Duodenal mucosa (tissue), 2 donors: Measurements from ENCODE around the gene CTBP2.
A peak's percentile ranks its signal among the peaks of the same experiment; 100 is the strongest.

Experiments used
- H3K27ac ChIP-seq: one replicate; pipeline ENCODE4 v1.7.0; 2013; ENCODE audit warnings: low read depth, low read length
- H3K27me3 ChIP-seq, 2 donors: one replicate each; pipeline ENCODE4 v1.7.0; 2013; ENCODE audit warnings: low read length in 2 of 2, control low read depth in 1 of 2; ENCODE audit not compliant: insufficient read depth in 2 of 2, control insufficient read depth in 1 of 2
- H3K36me3 ChIP-seq, 2 donors: one replicate each; pipeline ENCODE4 v1.7.0; 2013; ENCODE audit warnings: low read length in 2 of 2, control low read depth in 1 of 2; ENCODE audit not compliant: insufficient read depth in 2 of 2, control insufficient read depth in 1 of 2
- H3K4me1 ChIP-seq, 2 donors: one replicate each; pipeline ENCODE4 v1.7.0; 2013; ENCODE audit warnings: low read length in 2 of 2, control low read depth in 1 of 2; ENCODE audit not compliant: insufficient read depth in 2 of 2, control insufficient read depth in 1 of 2
- H3K4me3 ChIP-seq, 2 donors: one replicate each; pipeline ENCODE4 v1.7.0; 2013; ENCODE audit warnings: low read length in 2 of 2, low read depth in 1 of 2
- H3K9ac ChIP-seq, 2 donors: one replicate each; pipeline ENCODE4 v1.7.0; 2013; ENCODE audit warnings: low read length in 2 of 2, low read depth in 1 of 2
- H3K9me3 ChIP-seq, 2 donors: one replicate each; pipeline ENCODE4 v1.7.0; 2013; ENCODE audit warnings: low read length in 2 of 2, control low read depth in 1 of 2; ENCODE audit not compliant: control insufficient read depth in 1 of 2

The CTBP2 gene

GRCh38 chr10:125144693-125145623 lies 15.4 kb downstream of the CTBP2 start:
- no peak overlapping the region for H3K4me3 ChIP-seq
- peaks cover 55 to 60% of the 10 kb centered on the region in 2 donors for H3K4me1 ChIP-seq
- no peaks in the 10 kb centered on the region for H3K9me3 ChIP-seq
- peak overlapping the region; percentile 10 for H3K27ac ChIP-seq
- peaks cover 3 to 7% of the 10 kb centered on the region in 2 donors for H3K36me3 ChIP-seq
- H3K9ac ChIP-seq = peak overlapping the region in 1 of 2 donors; percentile 3
- no peaks in the 10 kb centered on the region for H3K27me3 ChIP-seq

- Histone ChIP-seq H3K27ac (no peak overlapping the region), H3K27me3 (no peaks in the 10 kb centered on the region), H3K36me3 (peaks cover 3 to 7% of the 10 kb centered on the region in 2 donors), H3K9me3 (no peaks in the 10 kb centered on the region), H3K4me1 (peaks cover 47 to 54% of the 10 kb centered on the region in 2 donors), H3K4me3 (no peak overlapping the region), H3K9ac (no peak overlapping the region)
Measured at GRCh38 chr10:125144206-125144605, 16.2 kb downstream of the CTBP2 start.

GRCh38 chr10:125142946-125143345 lies 17.4 kb downstream of the CTBP2 start:
- H3K27me3 ChIP-seq = no peaks in the 10 kb centered on the region
- H3K27ac ChIP-seq = no peak overlapping the region
- peaks cover 44 to 51% of the 10 kb centered on the region in 2 donors for H3K4me1 ChIP-seq
- peaks cover 3 to 7% of the 10 kb centered on the region in 2 donors for H3K36me3 ChIP-seq
- no peak overlapping the region for H3K9ac ChIP-seq
- no peaks in the 10 kb centered on the region for H3K9me3 ChIP-seq
- no peak overlapping the region for H3K4me3 ChIP-seq

- no peaks in the 10 kb centered on the region for H3K27me3 ChIP-seq
- peaks cover 44 to 51% of the 10 kb centered on the region in 2 donors for H3K4me1 ChIP-seq
- no peak overlapping the region for H3K27ac ChIP-seq
- no peak overlapping the region for H3K9ac ChIP-seq
- peaks cover 3 to 7% of the 10 kb centered on the region in 2 donors for H3K36me3 ChIP-seq
- no peak overlapping the region for H3K4me3 ChIP-seq
- H3K9me3 ChIP-seq = no peaks in the 10 kb centered on the region
Measured at GRCh38 chr10:125141860-125142484, 18.4 kb downstream of the CTBP2 start.

GRCh38 chr10:125141150-125141859 lies 19.1 kb downstream of the CTBP2 start:
- peaks cover 48 to 52% of the 10 kb centered on the region in 2 donors for H3K4me1 ChIP-seq
- H3K36me3 ChIP-seq = peaks cover 3 to 7% of the 10 kb centered on the region in 2 donors
- H3K4me3 ChIP-seq = no peak overlapping the region
- no peak overlapping the region for H3K9ac ChIP-seq
- no peaks in the 10 kb centered on the region for H3K9me3 ChIP-seq
- no peaks in the 10 kb centered on the region for H3K27me3 ChIP-seq
- H3K27ac ChIP-seq = no peak overlapping the region

- no peaks in the 10 kb centered on the region for H3K27me3 ChIP-seq
- peaks cover 3 to 7% of the 10 kb centered on the region in 2 donors for H3K36me3 ChIP-seq
- no peak overlapping the region for H3K9ac ChIP-seq
- H3K27ac ChIP-seq = no peak overlapping the region
- H3K9me3 ChIP-seq = no peaks in the 10 kb centered on the region
- H3K4me1 ChIP-seq = peaks cover 51 to 56% of the 10 kb centered on the region in 2 donors
- no peak overlapping the region for H3K4me3 ChIP-seq
Measured at GRCh38 chr10:125140151-125140550, 20.2 kb downstream of the CTBP2 start.

GRCh38 chr10:125137601-125138438 lies 22.5 kb downstream of the CTBP2 start:
- H3K4me1 ChIP-seq = peaks cover 57 to 63% of the 10 kb centered on the region in 2 donors
- H3K36me3 ChIP-seq = peaks cover 7 to 16% of the 10 kb centered on the region in 2 donors
- no peak overlapping the region for H3K27ac ChIP-seq
- H3K9me3 ChIP-seq = no peaks in the 10 kb centered on the region
- peak overlapping the region in 1 of 2 donors; percentile 52 for H3K9ac ChIP-seq
- H3K27me3 ChIP-seq = no peaks in the 10 kb centered on the region
- peak overlapping the region in 1 of 2 donors; percentile 33 for H3K4me3 ChIP-seq

- H3K27ac ChIP-seq = peak overlapping the region; percentile 14
- H3K4me3 ChIP-seq = no peak overlapping the region
- H3K9me3 ChIP-seq = no peaks in the 10 kb centered on the region
- H3K36me3 ChIP-seq = peaks cover 10 to 19% of the 10 kb centered on the region in 2 donors
- peaks cover 52 to 63% of the 10 kb centered on the region in 2 donors for H3K4me1 ChIP-seq
- H3K27me3 ChIP-seq = no peaks in the 10 kb centered on the region
- peak overlapping the region in 1 of 2 donors; percentile 28 for H3K9ac ChIP-seq
Measured at GRCh38 chr10:125136087-125136486, 24.3 kb downstream of the CTBP2 start.

- Histone ChIP-seq H3K9ac (no peak overlapping the region), H3K27ac (no peak overlapping the region), H3K9me3 (no peaks in the 10 kb centered on the region), H3K4me3 (no peak overlapping the region), H3K27me3 (no peaks in the 10 kb centered on the region), H3K4me1 (peaks cover 52 to 63% of the 10 kb centered on the region in 2 donors), H3K36me3 (peaks cover 13 to 23% of the 10 kb centered on the region in 2 donors)
Measured at GRCh38 chr10:125135771-125136035, 24.7 kb downstream of the CTBP2 start.
